Spleen (tissue), 11 donors: ENCODE measurements around the gene TBC1D22A. TPM values are rescaled to one million over a fixed set of nuclear protein-coding genes. Genes with fewer than 3 reads are reported as not detected.
A peak's percentile ranks its signal among the peaks of the same experiment; 100 is the strongest.

ENCODE experiments used
- DNase-seq: peaks from one replicate; pipeline ENCODE4 v3.0.0-alpha.2; 2020
- H3K27ac ChIP-seq, 8 donors: fragments of 200-600 bp; sonication (generic) in 7 of 8; 1 replicate in 4 of 8; 2 replicates in 4 of 8; pipeline versions ENCODE4 v1.5.0 to v1.8.0; 2016 to 2021; ENCODE audit warnings: inconsistent platforms in 4 of 8, mild to moderate bottlenecking in 4 of 8, moderate library complexity in 1 of 8
- H3K27me3 ChIP-seq, 7 donors: fragments of 200-600 bp; sonication (generic) in 6 of 7; replicated peaks in 1 of 7; 1 replicate in 4 of 7; 2 replicates in 3 of 7; pipeline versions ENCODE4 v1.5.0 to v1.8.0; 2016 to 2021; ENCODE audit warnings: inconsistent platforms in 3 of 7, mild to moderate bottlenecking in 1 of 7
- H3K36me3 ChIP-seq, 6 donors: fragments of 200-600 bp; sonication (generic) in 5 of 6; 1 replicate in 4 of 6; 2 replicates in 2 of 6; pipeline versions ENCODE4 v1.5.0 to v1.8.0; 2016 to 2021; ENCODE audit warnings: inconsistent platforms in 2 of 6
- H3K4me1 ChIP-seq, 6 donors: fragments of 200-600 bp; sonication (generic) in 5 of 6; 1 replicate in 3 of 6; 2 replicates in 3 of 6; pipeline versions ENCODE4 v1.5.0 to v1.8.0; 2016 to 2021; ENCODE audit warnings: inconsistent platforms in 3 of 6
- H3K4me3 ChIP-seq, 8 donors: fragments of 200-600 bp; sonication (generic) in 7 of 8; 1 replicate in 4 of 8; 2 replicates in 4 of 8; pipeline versions ENCODE4 v1.5.0 to v1.8.0; 2016 to 2021; ENCODE audit warnings: inconsistent platforms in 4 of 8, mild to moderate bottlenecking in 4 of 8, moderate library complexity in 2 of 8
- H3K9me3 ChIP-seq, 8 donors: fragments of 200-600 bp; sonication (generic) in 7 of 8; 1 replicate in 4 of 8; 2 replicates in 4 of 8; pipeline versions ENCODE4 v1.5.0 to v1.8.0; 2016 to 2021; ENCODE audit warnings: inconsistent platforms in 4 of 8
- POLR2A ChIP-seq, 3 donors: fragments of 450-650 bp; IDR thresholded peaks; one replicate each; pipeline ENCODE4 v1.5.1; 2017; ENCODE audit warnings: antibody characterized with exemption in 3 of 3, mild to moderate bottlenecking in 1 of 3
- POLR2AphosphoS5 ChIP-seq, 3 donors: sonication (generic); formaldehyde crosslinking; IDR thresholded peaks; one replicate each; pipeline ENCODE4 v1.5.1; 2017; ENCODE audit warnings: antibody characterized with exemption in 3 of 3
- WGBS, 5 donors: extraction: QIAGEN DNeasy Blood & Tissue Kit in 3 of 5; methylation state at CpG; one replicate each; pipeline versions ENCODE4 v1.1.5 to v1.1.7; 2013 to 2018; 5-methylcytosine and 5-hydroxymethylcytosine counted together
- intact Hi-C: fragments of 100-400 bp; cut with DNase I; formaldehyde crosslinking; loops from one replicate; pipeline ENCODE4 v1.15.0; 2023; ENCODE audit warnings: low total_unique reads
- polyA plus RNA-seq, 3 donors: library from polyadenylated mRNA; stranded (reverse); fragments of 200-250 nt; gene quantifications; one replicate each; pipeline ENCODE4 v1.2.1, GENCODE V29; 2013
- total RNA-seq, 7 donors: library from RNA; depleted of rRNA in 3 of 7; stranded (reverse); fragments of >200 nt in 3 of 7; fragmentation: NEBNext Ultra II Directional in 4 of 7; extraction: Animal tissue kit (Norgen Biotek cat#: 25700) in 4 of 7; gene quantifications; one replicate each; pipeline versions ENCODE4 v1.1.0 to v1.2.1, GENCODE V29; 2016 to 2021
- TF ChIP-seq, protein P1 (sequence below), 11 experiments: fragments of 200-600 bp in 7 of 11; fragments of 450-650 bp in 4 of 11; sonication (generic) in 4 of 11; IDR thresholded peaks in 8 of 11; conservative IDR thresholded peaks in 3 of 11; 1 replicate in 7 of 11; 2 replicates in 4 of 11; pipeline versions ENCODE4 v1.4.0 to v1.8.0; 2016 to 2021; ENCODE audit warnings: antibody characterized with exemption in 11 of 11, inconsistent platforms in 4 of 11, mild to moderate bottlenecking in 1 of 11
- donor health status: healthy with polysubstance abuse.
- donor health status: DM: no; HTN: no; CAD: no; lungs with moderate emphysema.
- donor health status: DM: no; HTN: no; CAD: no.
- donor health status: Bipolar disorder and iron deficiency.
- donor health status: healthy.
- donor health status: DM: no; HTN: no; CAD: no.
- donor health status: DM: yes; HTN: yes; CAD: no.

Gene TBC1D22A
- total and polyA plus RNA-seq, 10 donors: 17.2 to 66.9 (median 49.6) TPM

DNA sequence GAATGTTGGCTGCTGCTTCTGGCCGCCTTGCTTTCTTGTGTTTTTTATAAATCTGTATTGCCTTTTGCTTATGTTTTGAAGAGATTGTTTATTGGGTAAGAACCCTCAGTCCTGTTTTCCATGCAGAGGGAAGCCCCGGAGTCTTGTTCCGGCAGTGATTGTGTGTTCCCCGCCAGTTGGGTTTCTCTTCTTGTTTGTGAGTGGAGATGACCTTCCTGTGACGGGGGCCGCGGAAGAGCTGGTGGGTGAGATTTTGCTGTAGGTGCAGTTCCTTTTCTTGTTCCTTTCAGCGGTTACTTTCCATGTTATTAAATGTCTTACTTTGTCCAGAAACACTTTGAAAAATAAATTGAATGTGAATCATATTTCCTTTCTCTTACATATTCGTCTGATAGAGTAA lies 8.3 kb downstream of the TBC1D22A start:
- H3K4me3 ChIP-seq: peak overlapping the region in 1 of 8 donors; percentile 44
- WGBS, 5 donors: 19 to 28% (median 22%) methylated on average over 9 of the region's 9 CpGs
- H3K4me1 ChIP-seq: peaks cover 65 to 93% (median 88%) of the 10 kb centered on the region in 6 donors
- H3K36me3 ChIP-seq: peaks cover 0 to 49% (median 0%) of the 10 kb centered on the region in 6 donors
- TF ChIP-seq, protein P1, sequence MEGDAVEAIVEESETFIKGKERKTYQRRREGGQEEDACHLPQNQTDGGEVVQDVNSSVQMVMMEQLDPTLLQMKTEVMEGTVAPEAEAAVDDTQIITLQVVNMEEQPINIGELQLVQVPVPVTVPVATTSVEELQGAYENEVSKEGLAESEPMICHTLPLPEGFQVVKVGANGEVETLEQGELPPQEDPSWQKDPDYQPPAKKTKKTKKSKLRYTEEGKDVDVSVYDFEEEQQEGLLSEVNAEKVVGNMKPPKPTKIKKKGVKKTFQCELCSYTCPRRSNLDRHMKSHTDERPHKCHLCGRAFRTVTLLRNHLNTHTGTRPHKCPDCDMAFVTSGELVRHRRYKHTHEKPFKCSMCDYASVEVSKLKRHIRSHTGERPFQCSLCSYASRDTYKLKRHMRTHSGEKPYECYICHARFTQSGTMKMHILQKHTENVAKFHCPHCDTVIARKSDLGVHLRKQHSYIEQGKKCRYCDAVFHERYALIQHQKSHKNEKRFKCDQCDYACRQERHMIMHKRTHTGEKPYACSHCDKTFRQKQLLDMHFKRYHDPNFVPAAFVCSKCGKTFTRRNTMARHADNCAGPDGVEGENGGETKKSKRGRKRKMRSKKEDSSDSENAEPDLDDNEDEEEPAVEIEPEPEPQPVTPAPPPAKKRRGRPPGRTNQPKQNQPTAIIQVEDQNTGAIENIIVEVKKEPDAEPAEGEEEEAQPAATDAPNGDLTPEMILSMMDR (IDR thresholded peaks at IDR 0.05 in 8 of 11, conservative IDR thresholded peaks at IDR 0.05 in 3 of 11): no peak
- TF ChIP-seq POLR2AphosphoS5 (IDR thresholded peaks at IDR 0.05): peak in 1 of 3 donors; percentile 64
- intact Hi-C loops: no loop called here
- peak; percentile 86 for DNase-seq
- H3K9me3 ChIP-seq: no peaks in the 10 kb centered on the region
- no peaks in the 10 kb centered on the region for H3K27me3 ChIP-seq
- H3K27ac ChIP-seq: peak overlapping the region; percentile 58 to 92 (median 82)

DNA sequence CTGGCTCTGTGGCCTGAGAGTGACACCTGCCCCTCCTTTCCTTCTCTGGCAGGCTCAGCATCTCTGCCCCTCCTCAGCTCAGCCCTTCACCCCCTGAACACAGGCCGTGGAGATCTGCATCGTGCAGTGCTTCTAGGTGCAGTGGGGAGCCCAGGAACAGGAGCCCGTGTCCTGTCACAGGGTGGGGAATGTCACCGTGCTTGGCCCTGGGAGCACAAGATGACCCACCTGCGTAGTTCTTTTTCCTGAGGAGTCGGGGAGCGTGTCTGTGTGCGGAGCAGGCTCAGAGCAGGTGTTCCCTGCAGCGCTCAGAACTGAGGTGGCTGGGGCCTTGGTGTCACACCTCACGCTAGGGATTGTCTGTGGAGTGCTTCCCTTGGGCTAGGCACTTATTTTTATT lies 10.6 kb downstream of the TBC1D22A start:
- WGBS, 5 donors: 38 to 87% (median 64%) methylated on average over 9 to 10 of the region's 10 CpGs
- TF ChIP-seq POLR2A (IDR thresholded peaks at IDR 0.05) (no peak), POLR2AphosphoS5 (IDR thresholded peaks at IDR 0.05) (no peak)
- TF ChIP-seq, protein P1 (IDR thresholded peaks at IDR 0.05 in 8 of 11, conservative IDR thresholded peaks at IDR 0.05 in 3 of 11): no peak
- peaks cover 0 to 27% (median 0%) of the 10 kb centered on the region in 6 donors for H3K36me3 ChIP-seq
- peaks cover 74 to 93% (median 91%) of the 10 kb centered on the region in 6 donors for H3K4me1 ChIP-seq
- H3K27ac ChIP-seq: peak overlapping the region; percentile 72 to 91 (median 81)
- no peaks in the 10 kb centered on the region for H3K9me3 ChIP-seq
- H3K27me3 ChIP-seq: no peaks in the 10 kb centered on the region
- peak; percentile 71 for DNase-seq
- peak overlapping the region in 1 of 8 donors; percentile 54 for H3K4me3 ChIP-seq
- intact Hi-C loops: no loop called here

DNA sequence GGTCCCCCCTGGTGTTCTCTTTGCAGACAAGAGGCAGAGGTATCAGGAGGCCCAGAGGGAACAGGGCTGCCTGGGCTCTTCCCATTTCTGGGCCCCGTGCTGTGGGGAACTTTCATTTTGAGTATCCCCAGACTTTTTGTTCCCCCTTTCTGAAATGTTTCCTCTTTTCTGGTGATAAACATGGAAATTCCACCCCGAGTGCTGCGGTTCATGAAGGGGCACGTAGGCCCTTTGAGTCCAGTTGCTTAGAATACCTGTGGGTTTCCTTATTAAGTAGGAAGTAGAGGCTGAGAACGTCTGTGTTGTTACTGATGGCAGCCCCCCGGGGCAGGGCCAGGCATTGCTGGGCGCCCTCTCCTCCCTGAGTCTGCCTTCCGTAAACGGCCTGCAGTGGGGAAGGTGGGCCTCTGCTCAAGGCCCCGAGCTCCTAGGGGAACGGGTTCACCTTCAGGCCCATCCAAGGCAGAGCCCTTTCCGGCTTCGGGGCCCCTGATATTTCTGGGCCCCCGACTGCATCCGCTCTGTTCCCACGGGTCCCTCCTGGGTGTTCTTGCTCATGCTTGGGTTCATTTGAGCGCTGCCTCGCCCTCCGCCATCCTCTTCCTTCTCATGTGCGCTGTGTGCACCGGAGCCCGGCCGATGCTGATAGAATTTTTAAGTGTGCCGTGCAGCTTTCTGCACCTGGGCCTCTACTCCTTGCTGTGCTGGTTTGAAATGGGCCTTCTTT lies 12.0 kb downstream of the TBC1D22A start:
- H3K4me1 ChIP-seq: peaks cover 71 to 93% (median 88%) of the 10 kb centered on the region in 6 donors
- H3K27ac ChIP-seq: peak overlapping the region; percentile 72 to 91 (median 81)
- peaks cover 0 to 21% (median 0%) of the 10 kb centered on the region in 6 donors for H3K36me3 ChIP-seq
- H3K27me3 ChIP-seq: no peaks in the 10 kb centered on the region
- DNase-seq: peak; percentile 91
- no peaks in the 10 kb centered on the region for H3K9me3 ChIP-seq
- WGBS, 5 donors: 32 to 55% (median 41%) methylated on average over 23 to 24 of the region's 24 CpGs
- peak overlapping the region in 4 of 8 donors; percentile 0 to 54 (median 18) for H3K4me3 ChIP-seq
- no peak for TF ChIP-seq POLR2A (IDR thresholded peaks at IDR 0.05)
- peak; percentile 65 to 81 (median 66) for TF ChIP-seq POLR2AphosphoS5 (IDR thresholded peaks at IDR 0.05)
- TF ChIP-seq, protein P1 (IDR thresholded peaks at IDR 0.05 in 8 of 11, conservative IDR thresholded peaks at IDR 0.05 in 3 of 11): no peak
- intact Hi-C loops: no loop called here
